ENCODE measurements around the gene CDC20.
A peak's percentile ranks its signal among the peaks of the same experiment; 100 is the strongest.
"Not testable (repeated sequence)": the region's sequence is repeated elsewhere in the genome, so short reads cannot be mapped to it uniquely, and the experiment has no call there.

CDC20 gene

DNA sequence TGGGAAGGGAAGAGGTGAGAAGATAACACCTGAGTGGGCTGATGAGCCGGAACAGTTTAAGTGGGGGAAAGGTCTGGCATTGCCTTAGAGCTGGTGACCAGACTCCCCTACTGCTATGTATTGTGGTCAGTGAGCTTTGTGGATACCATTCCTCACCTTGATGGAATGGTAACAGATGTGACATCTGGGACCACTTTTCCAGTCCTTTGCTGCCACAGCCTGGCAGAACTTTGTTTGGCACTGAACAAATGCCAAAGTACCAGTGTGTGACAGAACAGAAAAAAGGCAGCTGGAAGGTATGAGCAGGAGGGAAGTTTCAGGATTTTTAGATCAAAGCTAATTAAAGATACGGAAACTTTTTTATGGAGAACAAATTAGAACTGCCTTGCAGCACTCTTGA, 24.7 kb downstream of the CDC20 start:
- DNase-seq (ENCODE audit: low read depth in 2 of 2), result no peak

DNA sequence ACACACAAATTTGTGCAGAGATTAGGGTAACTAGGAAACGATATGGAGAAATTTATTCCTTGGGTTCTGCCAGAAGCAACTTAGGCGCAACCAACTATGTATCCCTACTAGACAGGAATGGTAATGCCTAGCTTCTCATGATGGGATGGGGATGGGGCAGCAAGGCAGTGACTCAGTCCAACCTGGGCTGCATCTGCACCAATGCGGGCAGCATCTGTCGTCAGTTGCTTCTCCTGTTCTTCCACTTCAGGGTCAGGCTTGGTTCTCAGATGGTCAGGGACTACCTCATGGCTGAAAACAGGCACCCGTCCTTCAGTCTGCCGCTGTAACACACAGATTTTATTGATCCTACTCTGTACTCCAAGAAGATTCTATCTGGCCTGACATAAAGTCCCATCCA, 27.9 kb downstream of the CDC20 start:
- DNase-seq (ENCODE audit: low read depth in 2 of 2), result no peak

DNA sequence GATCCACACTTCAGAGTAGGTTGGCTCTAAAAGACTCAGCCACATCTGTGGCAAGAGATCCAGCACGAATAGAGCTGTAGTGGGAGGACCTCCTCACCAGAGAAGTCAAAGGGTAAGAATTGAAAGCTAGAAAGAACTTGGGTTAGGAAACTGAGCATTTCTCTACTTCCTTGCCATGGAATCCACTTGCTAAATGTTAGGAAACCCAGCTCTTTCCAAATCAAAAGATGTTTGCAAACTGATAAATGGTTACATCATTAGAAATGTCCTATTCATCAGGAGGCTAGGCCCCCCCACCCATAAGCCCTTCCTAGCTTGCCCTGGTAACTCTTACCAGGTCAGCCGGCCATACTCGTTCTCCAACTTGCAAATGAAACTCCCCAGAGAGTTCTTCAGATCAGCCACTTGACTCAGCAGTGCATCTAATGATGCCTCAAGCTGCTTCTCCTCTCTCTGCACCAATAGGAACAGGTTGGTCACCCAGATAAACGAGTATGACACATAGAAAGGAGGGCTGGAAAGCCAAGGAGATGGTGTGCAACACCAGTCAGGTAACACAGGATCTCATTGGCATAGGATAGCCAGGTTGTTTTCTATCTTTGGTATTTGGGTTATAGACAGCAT, 29.3 kb downstream of the CDC20 start:
- no peak for DNase-seq (ENCODE audit: low read depth in 2 of 2)

DNA sequence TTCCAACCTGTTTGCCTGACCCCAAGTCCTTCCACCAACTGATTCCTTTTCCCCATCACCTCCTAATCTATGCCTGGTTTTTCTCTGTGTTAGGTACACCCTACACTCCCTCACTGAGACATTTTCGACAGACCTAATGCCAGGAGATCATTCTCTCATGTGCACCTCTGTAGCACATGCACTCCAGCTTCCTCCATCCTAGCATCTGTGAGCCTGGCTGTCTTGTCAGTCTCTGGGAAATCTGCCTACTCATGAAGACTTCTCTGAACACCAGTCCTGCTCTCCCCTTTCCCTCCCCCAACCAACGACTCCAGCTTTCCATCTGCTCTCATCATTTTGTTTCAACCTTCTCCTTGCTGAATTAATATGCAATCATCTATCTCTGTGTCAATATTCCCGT, 29.8 kb downstream of the CDC20 start:
- DNase-seq (ENCODE audit: low read depth in 2 of 2), result no peak

DNA sequence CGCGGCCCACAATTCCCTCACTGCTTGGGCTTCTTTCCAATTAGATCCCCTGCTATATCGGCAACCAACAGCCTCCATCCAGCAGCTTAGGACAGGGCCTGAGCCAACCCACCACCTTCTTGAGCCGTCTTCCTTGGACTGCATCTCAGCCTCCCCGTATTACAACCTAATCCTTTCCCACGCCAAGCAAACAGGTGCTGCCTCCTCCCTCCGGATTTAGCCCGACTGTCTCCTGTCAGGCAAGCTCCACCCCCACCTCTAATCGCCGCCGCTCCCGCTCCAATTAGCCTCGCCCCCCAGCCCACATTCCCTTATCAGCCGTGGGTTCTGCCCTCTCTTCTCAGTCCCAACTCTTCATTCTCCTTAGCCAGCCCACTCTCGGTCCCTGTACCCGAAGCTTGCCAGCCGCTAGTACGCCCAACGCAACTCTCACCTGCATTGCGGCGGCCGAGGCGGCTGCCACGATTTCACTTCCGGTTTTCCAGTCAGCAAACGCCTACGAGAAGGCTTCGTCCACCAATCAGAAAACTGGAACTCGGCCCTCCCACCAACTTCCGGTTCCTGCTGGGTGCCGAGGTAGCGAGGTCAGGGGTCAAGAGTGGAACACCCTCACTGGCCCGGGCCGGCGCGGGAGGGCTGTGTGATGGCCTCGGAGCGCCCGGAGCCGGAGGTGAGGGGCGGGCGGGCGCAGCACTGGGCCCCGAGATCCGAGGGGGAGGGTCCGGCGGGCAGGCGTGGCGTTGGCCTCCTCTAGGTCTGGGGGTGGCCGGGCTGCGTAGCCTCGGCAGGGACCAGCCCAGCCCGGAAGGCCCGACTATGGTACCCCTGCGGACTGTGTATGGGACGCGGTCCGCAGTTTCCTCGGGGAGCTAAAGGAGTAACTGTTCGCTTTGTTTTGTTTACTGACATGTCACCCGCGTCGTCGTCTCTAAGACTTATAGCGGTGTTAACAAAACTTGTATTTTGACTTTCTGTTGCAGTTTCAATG, 30.8 kb downstream of the CDC20 start, which contains the start of the genes MED8 and SZT2:
Gene MED8 (minus strand): TSS at position 475 of the 988 bp plus-strand sequence. CDS start 36 bp downstream, at position 439.
Gene SZT2 (plus strand): TSS at position 574 of the 988 bp plus-strand sequence. CDS start 70 bp downstream, at position 644.
- DNase-seq (ENCODE audit: low read depth in 2 of 2), result peak; percentile 83 to 90

DNA sequence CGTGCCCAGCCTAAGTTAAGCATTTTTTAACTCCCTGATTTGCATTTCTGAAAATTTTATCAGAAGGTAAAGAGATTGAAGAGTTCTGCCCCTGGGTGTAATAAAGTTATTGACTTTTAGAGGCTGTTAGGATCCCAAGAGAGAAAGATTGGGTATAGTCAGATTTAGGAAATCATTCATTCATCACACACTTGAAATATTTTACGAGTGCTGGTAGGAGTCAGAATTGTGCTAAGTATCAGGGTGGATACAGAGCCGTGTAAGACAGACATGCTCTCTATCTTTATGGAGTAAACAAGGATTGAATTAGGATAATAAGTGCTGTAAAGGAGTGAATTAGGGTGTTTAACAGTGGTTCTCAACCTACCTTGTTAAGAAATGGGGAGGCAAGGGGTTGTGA, 33.9 kb downstream of the CDC20 start:
- DNase-seq (ENCODE audit: low read depth in 2 of 2), result no peak

DNA sequence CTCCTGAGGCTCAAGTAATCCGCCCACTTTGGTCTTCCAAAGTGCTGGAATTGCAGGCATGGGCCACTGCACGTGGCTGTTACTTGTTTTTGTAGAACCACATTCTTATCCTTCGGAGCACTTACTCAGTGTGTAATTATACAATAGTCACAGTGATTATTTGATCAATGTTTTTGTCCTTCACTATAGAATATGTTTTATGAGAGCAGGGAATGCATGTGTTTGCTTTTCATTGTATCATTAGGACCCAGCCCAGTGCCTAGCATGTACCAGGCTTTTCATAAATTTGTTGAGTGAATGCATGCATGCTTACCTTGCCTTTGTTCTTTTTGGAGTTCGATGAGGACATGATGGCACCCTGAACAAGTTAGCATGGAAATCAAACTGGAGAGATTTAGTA, 36.7 kb downstream of the CDC20 start:
- DNase-seq (ENCODE audit: low read depth in 2 of 2), result no peak

DNA sequence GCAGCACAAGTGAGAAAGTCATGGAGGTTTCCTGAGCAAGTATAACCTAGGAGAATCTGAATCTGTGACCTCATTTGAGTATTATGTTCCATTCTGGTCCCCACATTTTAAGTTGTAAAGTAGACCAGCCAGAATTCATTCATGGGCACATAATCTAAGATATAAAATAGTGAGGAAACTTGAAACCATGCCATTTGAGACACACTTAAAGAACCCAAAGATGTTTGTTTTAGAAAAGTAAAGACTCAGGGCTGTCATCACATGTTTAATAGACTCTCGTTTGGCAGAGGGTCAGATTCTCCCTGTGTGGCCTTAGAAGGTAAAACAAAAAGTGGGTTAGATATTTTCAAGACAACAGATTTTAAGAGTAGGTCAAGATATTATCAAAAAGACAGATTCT, 37.3 kb downstream of the CDC20 start:
- DNase-seq (ENCODE audit: low read depth in 2 of 2), result no peak

DNA sequence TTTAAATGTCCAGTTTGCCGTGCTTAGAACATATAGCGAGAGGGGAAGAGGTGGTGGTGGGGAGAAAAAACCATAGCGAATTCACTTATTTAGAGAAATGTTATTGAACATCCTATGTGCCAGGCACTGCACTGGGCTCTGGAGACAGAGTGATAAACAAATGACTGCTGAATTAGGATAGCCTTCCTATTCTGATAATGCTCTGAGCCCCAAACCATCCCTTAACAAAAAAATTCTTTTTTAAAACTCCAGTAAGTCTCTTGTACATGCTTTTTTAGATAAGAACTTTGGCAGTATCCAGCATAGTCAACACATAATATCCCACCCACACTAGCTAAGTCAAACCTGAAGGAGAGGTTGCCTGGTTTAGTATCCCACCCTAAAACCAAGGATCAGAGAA, 39.4 kb downstream of the CDC20 start:
- DNase-seq (ENCODE audit: low read depth in 2 of 2), result no peak

DNA sequence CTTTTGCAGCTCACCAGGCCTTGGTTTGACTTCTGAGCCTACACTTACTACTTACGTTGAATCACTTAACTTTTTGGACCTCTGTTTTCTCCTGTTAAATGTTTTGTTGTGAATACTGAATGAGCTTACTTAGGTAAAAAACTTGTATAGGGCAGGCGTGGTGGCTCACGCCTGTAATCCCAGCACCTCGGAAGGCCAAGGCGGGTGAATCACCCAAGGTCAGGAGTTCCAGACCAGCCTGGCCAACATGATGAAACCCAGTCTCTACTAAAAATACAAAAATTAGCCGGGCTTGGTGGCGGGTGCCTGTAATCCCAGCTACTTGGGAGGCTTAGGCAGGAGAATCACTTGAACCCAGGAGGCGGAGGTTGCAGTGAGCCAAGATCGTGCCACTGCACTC, 41.7 kb downstream of the CDC20 start:
- DNase-seq (ENCODE audit: low read depth in 2 of 2), result not testable (repeated sequence)

DNA sequence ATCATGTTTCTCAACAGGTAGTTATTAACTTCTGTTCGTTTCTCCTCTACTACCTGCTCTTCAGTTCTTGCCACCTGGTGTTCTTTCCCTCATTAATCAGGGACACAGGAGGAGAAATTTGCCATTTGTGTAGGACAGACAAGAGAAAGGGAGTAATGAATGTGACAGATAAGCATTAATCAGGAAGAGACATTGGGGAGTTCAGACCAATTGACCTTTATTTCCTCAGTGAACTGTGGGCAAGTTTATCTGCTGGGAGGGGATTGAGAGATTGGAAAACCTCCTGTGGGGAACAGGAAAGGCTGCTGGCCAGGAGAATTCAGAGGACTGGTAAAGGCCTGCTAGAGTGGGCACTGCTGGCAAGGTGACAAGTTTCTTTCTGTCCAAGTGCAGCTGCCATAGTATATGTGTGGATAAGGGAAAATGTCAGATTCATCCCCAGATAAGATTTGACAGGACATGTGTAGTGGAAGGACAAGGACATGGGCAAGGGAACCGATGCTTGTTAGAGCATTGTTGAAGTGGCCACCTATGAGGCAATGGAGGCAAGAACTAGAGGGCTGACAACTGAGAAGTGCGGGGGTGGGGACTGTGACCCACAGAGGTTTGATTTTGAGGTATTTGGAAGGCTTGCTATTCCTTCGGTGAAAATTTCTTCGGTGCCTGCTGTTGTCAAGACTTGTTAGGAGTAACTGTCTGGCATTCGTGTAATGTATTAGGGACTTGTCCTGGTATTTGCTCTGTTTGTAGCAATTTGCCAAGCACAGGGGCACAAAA, 43.5 kb downstream of the CDC20 start:
- DNase-seq (ENCODE audit: low read depth in 2 of 2), result no peak

DNA sequence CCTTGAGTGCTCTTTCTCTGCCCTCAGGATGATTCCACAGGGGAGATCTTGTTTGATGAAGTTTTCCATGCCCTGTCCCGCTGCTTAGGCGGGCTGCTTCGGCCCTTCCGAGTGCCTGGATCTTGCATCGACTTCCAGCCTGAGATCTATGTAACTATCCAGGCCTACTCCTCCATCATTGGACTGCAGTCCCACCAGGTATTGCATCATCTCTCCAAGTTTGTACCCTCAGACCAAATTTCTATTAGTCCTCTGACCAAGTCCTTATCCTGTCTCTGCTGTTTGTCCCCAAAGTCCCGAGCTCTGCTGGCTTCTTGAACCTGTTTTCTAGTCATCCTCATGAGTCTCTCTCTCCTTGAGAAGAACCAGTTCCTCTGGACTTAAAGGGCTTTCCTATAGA, 45.6 kb downstream of the CDC20 start:
- DNase-seq (ENCODE audit: low read depth in 2 of 2), result no peak

DNA sequence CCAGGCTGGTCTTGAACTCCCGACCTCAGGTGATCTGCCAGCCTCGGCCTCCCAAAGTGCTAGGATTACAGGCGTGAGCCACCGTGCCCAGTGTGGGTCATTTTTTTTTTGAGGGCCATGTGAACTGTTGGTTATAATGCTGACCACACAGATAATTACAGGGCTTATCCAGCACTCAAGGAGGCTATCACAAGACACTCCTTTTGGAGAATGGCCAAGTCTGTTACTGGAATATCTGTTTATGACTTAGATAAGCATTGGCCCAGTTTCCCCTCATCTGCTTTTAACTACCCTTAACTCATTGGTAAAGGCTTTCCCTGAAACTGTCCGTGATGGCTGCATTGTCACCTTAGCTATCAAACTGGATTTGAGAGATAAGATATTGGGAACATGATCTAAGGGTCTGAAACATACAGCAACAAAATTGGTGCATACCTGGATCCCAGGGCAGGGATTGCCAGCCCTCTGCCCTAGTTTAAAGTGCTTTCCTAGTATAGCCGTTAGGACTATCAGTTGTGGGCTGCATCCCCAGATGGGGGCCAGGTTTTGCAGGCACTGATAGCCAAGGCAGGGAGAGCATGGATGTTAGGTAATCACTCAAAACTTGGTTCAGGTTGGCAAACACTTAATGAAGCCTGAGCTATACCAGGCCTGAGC, 46.6 kb downstream of the CDC20 start:
- no peak for DNase-seq (ENCODE audit: low read depth in 2 of 2)

DNA sequence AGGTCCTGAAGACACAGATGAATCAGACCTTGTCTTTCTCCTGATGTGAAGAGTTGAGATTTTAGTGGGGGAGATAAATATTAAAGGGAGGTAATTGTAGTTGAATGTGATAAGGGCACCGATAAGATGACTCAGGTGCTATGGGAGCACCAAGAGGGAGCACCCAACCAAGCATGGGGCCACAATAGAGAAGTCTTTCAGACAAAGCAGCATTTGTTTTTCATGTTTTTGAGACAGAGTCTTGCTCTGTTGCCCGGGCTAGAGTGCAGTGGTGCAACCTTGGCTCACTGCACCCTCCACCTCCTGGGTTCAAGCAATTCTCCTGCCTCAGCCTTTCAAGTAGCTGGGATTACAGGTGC, 47.1 kb downstream of the CDC20 start:
- no peak for DNase-seq (ENCODE audit: low read depth in 2 of 2)

DNA sequence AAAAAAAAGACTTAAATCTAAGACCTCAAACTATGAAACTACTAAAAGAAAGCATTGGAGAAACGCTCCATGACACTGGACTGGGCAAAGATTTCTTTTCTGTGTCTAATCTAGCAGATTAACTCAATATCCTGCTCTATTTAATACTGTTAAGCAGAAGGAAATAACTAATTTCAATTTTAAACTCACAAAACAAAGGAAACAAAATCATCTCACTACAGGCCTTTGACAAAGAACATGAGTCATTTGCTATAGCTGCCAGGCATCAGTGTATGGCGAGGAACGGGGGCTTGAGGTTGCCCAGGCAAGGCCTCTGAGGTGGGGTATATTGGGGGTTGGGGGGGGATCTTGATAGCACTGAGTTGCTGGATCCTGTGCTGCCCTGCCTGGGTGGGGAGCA, 51.8 kb downstream of the CDC20 start:
- DNase-seq (ENCODE audit: low read depth in 2 of 2), result no peak

Data from stimulated activated CD8-positive, alpha-beta memory T cell treated with anti-CD3 and anti-CD28 coated beads, Interleukin-7, amount 100 ng/mL, for 4 hours (primary cell).